B cell (primary cell): ENCODE data around the gene TTC39C. TPM values are rescaled to one million over a fixed set of nuclear protein-coding genes. Genes with fewer than 3 reads are reported as not detected.
A peak's percentile ranks its signal among the peaks of the same experiment; 100 is the strongest.

Experiments
- ATAC-seq: fragments of 200-7000 bp; cut with Tn5 transposase; one replicate; pipeline ENCODE4 v1.10.0; 2021; ENCODE audit warnings: low read depth, mild to moderate bottlenecking, moderate number of reproducible peaks, moderate library complexity
- CTCF ChIA-PET: fragments of 350-600 bp; sonication (Branson Sonifier 250); formaldehyde crosslinking; loops from one replicate; lab custom pipeline; 2021; ENCODE audit warnings: antibody characterized with exemption, inconsistent platforms; lab: Charles Lee
- POLR2A ChIA-PET: fragments of 350-600 bp; sonication (Branson Sonifier 250); formaldehyde crosslinking; loops from one replicate; lab custom pipeline; 2021; ENCODE audit warnings: antibody characterized with exemption; lab: Charles Lee
- DNase-seq: peaks from one replicate; pipeline ENCODE4 v3.0.0; 2013
- H2AFZ ChIP-seq: 2 replicates; pipeline ENCODE4 v1.6.1; 2012; ENCODE audit warnings: mild to moderate bottlenecking, low read depth, low read length; ENCODE audit not compliant: insufficient read depth, poor library complexity, severe bottlenecking
- H3K27ac ChIP-seq, 2 donors: 1 replicate in 1 of 2; 2 replicates in 1 of 2; pipeline ENCODE4 v1.5.1; 2012 to 2013; ENCODE audit warnings: low read length in 2 of 2, mild to moderate bottlenecking in 2 of 2, moderate library complexity in 1 of 2
- H3K27me3 ChIP-seq, 4 experiments: fragments of 200-600 bp in 1 of 4; sonication (generic) in 1 of 4; replicated peaks in 1 of 4; 1 replicate in 2 of 4; 2 replicates in 2 of 4; pipeline versions ENCODE4 v1.6.1 to v1.7.0; 2013 to 2016; ENCODE audit warnings: low read length in 3 of 4, mild to moderate bottlenecking in 2 of 4, mixed read lengths in 1 of 4, moderate library complexity in 1 of 4; ENCODE audit not compliant: insufficient read depth in 4 of 4, control insufficient read depth in 3 of 4; ENCODE audit errors: control extremely low read depth in 1 of 4
- H3K36me3 ChIP-seq, 2 experiments: replicated peaks in 1 of 2; 1 replicate in 1 of 2; 2 replicates in 1 of 2; pipeline versions ENCODE4 v1.6.1 to v1.7.1; 2013; ENCODE audit warnings: low read length in 1 of 2; ENCODE audit not compliant: insufficient read depth in 2 of 2, control insufficient read depth in 1 of 2; ENCODE audit errors: control extremely low read depth in 1 of 2, extremely low read depth in 1 of 2
- H3K4me1 ChIP-seq, 2 donors: fragments of 200-600 bp in 1 of 2; sonication (generic) in 1 of 2; 1 replicate in 1 of 2; 2 replicates in 1 of 2; pipeline versions ENCODE4 v1.5.1 to v1.6.1; 2013 to 2017; ENCODE audit warnings: low read length in 2 of 2; ENCODE audit not compliant: control insufficient read depth in 2 of 2, insufficient read depth in 2 of 2
- H3K4me2 ChIP-seq: replicated peaks from 2 replicates; pipeline ENCODE3; 2012; ENCODE audit warnings: mild to moderate bottlenecking, low read depth, low read length; ENCODE audit not compliant: poor library complexity, severe bottlenecking
- H3K4me3 ChIP-seq, 5 experiments: fragments of 200-600 bp in 1 of 5; sonication (generic) in 1 of 5; 1 replicate in 3 of 5; 2 replicates in 2 of 5; pipeline versions ENCODE4 v1.5.1 to v1.7.0; 2011 to 2016; ENCODE audit warnings: low read length in 4 of 5, mild to moderate bottlenecking in 4 of 5, low read depth in 2 of 5, control low read depth in 1 of 5, moderate library complexity in 1 of 5; ENCODE audit not compliant: insufficient read depth in 1 of 5; ENCODE audit errors: control extremely low read depth in 1 of 5, extremely low read depth in 1 of 5
- H3K79me2 ChIP-seq: fragments of 200-600 bp; sonication (generic); one replicate; pipeline ENCODE4 v1.6.0; 2016; ENCODE audit warnings: low read length; ENCODE audit not compliant: control insufficient read depth, insufficient read depth
- H3K9ac ChIP-seq: fragments of 200-600 bp; sonication (generic); 2 replicates; pipeline ENCODE4 v1.6.1; 2017; ENCODE audit warnings: mild to moderate bottlenecking, low read length, moderate library complexity
- H3K9me3 ChIP-seq, 3 donors: one replicate each; pipeline versions ENCODE4 v1.6.1 to v1.7.1; 2013; ENCODE audit warnings: low read length in 2 of 3; ENCODE audit not compliant: control insufficient read depth in 2 of 3, insufficient read depth in 1 of 3; ENCODE audit errors: control extremely low read depth in 1 of 3
- H4K20me1 ChIP-seq: 2 replicates; pipeline ENCODE4 v1.6.0; 2012; ENCODE audit warnings: mild to moderate bottlenecking, low read length; ENCODE audit not compliant: insufficient read depth, control insufficient read depth, poor library complexity, severe bottlenecking
- H3K27ac Mint-ChIP-seq: one replicate; pipeline ENCODE4 v1.8.0; 2021; ENCODE audit warnings: mixed read lengths
- H3K27me3 Mint-ChIP-seq: one replicate; pipeline ENCODE4 v1.8.0; 2021; ENCODE audit warnings: mixed read lengths
- H3K4me1 Mint-ChIP-seq: one replicate; pipeline ENCODE4 v1.8.0; 2021; ENCODE audit warnings: mixed read lengths
- H3K4me3 Mint-ChIP-seq: one replicate; pipeline ENCODE4 v1.8.0; 2021; ENCODE audit warnings: mixed read lengths
- H3K9me3 Mint-ChIP-seq: one replicate; pipeline ENCODE4 v1.8.0; 2022; ENCODE audit warnings: mixed read lengths; ENCODE audit not compliant: insufficient read depth
- EZH2 ChIP-seq: IDR thresholded peaks from 2 replicates; pipeline ENCODE4 v1.6.1; 2012; ENCODE audit warnings: borderline replicate concordance, low read depth, mild to moderate bottlenecking, moderate library complexity, low read length; ENCODE audit not compliant: insufficient read depth, poor library complexity, severe bottlenecking
- WGBS: methylation state at CpG from one replicate; pipeline ENCODE4 v1.1.5; 2013; ENCODE audit warnings: missing lambda C conversion rate; ENCODE audit not compliant: insufficient coverage; 5-methylcytosine and 5-hydroxymethylcytosine counted together
- intact Hi-C: fragments of 100-400 bp; cut with micrococcal nuclease; formaldehyde crosslinking; loops from one replicate; pipeline ENCODE4 v1.10.0; 2022
- polyA plus RNA-seq: library from polyadenylated mRNA; depleted of rRNA; stranded (reverse); fragments of >200 nt; gene quantifications from 2 replicates; pipeline ENCODE4 v1.2.3, GENCODE V29; 2012
- total RNA-seq, 2 donors: library from RNA; stranded (reverse); fragments of 120-200 nt in 1 of 2; gene quantifications; 1 replicate in 1 of 2; 2 replicates in 1 of 2; pipeline versions ENCODE4 v1.2.3 to v1.2.4, GENCODE V29; 2013 to 2022
- TF ChIP-seq, protein P1 (sequence below): fragments of 200-600 bp; IDR thresholded peaks from one replicate; pipeline ENCODE4 v1.8.0; 2022; ENCODE audit warnings: antibody characterized with exemption, mild to moderate bottlenecking

Gene TTC39C
- total and polyA plus RNA-seq, 2 donors (not counting 1 experiment from before 2014, with no cell fraction given) = 22.3 to 44.3 TPM

DNA sequence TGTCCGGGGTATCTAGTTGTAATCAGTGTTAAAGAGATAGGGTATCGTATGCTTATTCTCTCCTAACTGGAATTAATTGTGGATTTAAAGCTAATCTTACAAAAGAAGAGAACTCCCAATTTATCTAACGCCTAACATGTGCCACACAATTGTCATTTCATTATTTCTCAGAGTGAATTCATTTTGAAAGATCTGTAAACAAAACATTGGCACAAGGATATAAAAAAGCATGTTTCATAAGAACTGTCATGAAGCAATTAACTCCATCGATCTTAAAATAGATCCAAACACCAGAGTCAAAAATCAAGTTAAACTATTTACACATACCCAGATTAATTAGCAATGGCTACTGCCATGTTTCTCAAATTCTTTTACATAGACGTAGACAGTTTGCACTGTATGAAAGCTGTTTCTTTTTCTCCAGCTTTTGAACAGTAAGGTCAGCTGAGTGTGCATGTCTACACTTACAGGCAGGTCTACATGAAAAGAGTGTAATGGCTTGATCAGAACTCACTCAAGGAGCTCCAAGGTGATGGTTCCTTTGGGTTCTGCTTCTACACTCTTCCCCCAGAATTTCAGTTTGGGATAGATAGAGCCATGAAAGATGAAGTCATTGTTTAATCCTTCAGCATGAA is 163.1 kb downstream of the TTC39C start:
- Mint-ChIP-seq H3K9me3 (no peaks in the 10 kb centered on the region), H3K27ac (peak overlapping the region; percentile 92), H3K4me3 (peak overlapping the region; percentile 81), H3K4me1 (peaks cover 25% of the 10 kb centered on the region), H3K27me3 (no peaks in the 10 kb centered on the region)
- Histone ChIP-seq H3K36me3 (no peaks in the 10 kb centered on the region), H3K27me3 (no peaks in the 10 kb centered on the region), H3K9ac (peak overlapping the region; percentile 59), H3K4me1 (peaks cover 22 to 24% of the 10 kb centered on the region in 2 donors), H4K20me1 (no peaks in the 10 kb centered on the region), H3K4me2 (peak overlapping the region; percentile 78), H3K4me3 (peak overlapping the region in 2 of 5 experiments; percentile 41 to 56), H3K79me2 (no peaks in the 10 kb centered on the region), H3K27ac (peak overlapping the region; percentile 78 to 87), H2AFZ (peak overlapping the region; percentile 91), H3K9me3 (no peaks in the 10 kb centered on the region)
- no peak for TF ChIP-seq EZH2
- TF ChIP-seq, protein P1, sequence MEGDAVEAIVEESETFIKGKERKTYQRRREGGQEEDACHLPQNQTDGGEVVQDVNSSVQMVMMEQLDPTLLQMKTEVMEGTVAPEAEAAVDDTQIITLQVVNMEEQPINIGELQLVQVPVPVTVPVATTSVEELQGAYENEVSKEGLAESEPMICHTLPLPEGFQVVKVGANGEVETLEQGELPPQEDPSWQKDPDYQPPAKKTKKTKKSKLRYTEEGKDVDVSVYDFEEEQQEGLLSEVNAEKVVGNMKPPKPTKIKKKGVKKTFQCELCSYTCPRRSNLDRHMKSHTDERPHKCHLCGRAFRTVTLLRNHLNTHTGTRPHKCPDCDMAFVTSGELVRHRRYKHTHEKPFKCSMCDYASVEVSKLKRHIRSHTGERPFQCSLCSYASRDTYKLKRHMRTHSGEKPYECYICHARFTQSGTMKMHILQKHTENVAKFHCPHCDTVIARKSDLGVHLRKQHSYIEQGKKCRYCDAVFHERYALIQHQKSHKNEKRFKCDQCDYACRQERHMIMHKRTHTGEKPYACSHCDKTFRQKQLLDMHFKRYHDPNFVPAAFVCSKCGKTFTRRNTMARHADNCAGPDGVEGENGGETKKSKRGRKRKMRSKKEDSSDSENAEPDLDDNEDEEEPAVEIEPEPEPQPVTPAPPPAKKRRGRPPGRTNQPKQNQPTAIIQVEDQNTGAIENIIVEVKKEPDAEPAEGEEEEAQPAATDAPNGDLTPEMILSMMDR = no peak
- no CpG with 5 or more reads among the region's 5 CpGs for WGBS
- no peak for DNase-seq
- ATAC-seq = no peak
- intact Hi-C loops = no loop called here
- ChIA-PET CTCF (interaction anchor here (1.1 to 3.7 kb wide), 6 partner anchors 8 to 661 kb away, joined by 3 to 60 read pairs (median 4); no protein-coding TSS in a partner anchor), POLR2A (no interaction called here)

GRCh38 chr18:24180048-24180447 is 165.5 kb downstream of the TTC39C start:
- no peak overlapping the region for H3K4me3 Mint-ChIP-seq
- TF ChIP-seq, protein P1 = no peak
- TF ChIP-seq EZH2 = no peak
- DNase-seq (no peak), ATAC-seq (no peak)
- peaks cover 25% of the 10 kb centered on the region for H3K4me1 Mint-ChIP-seq
- Histone ChIP-seq H3K36me3 (no peaks in the 10 kb centered on the region), H3K27ac (no peak overlapping the region), H3K9me3 (no peaks in the 10 kb centered on the region), H3K4me3 (no peak overlapping the region), H3K27me3 (no peaks in the 10 kb centered on the region), H3K4me1 (peaks cover 22 to 24% of the 10 kb centered on the region in 2 donors), H3K9ac (no peak overlapping the region), H3K4me2 (no peak overlapping the region), H3K79me2 (no peaks in the 10 kb centered on the region), H2AFZ (no peak overlapping the region), H4K20me1 (no peaks in the 10 kb centered on the region)
- H3K27me3 Mint-ChIP-seq = no peaks in the 10 kb centered on the region
- ChIA-PET POLR2A (no interaction called here), CTCF (interaction anchor here (0.7 kb wide), 1 partner anchor 80 kb away, joined by 3 read pairs; no protein-coding TSS in a partner anchor)
- H3K9me3 Mint-ChIP-seq = no peaks in the 10 kb centered on the region
- no CpG with 5 or more reads among the region's 1 CpG for WGBS
- intact Hi-C loops = no loop called here
- H3K27ac Mint-ChIP-seq = no peak overlapping the region
